Breast epithelium (tissue), 4 donors: ENCODE data around the gene FAM174B. TPM values are rescaled to one million over a fixed set of nuclear protein-coding genes. Genes with fewer than 3 reads are reported as not detected.

Source experiments
- DNase-seq, 2 donors: peaks; one replicate each; pipeline ENCODE4 v3.0.0-alpha.2; 2019; ENCODE audit warnings: low spot score in 2 of 2
- H3K27ac ChIP-seq, 2 donors: fragments of 200-600 bp; sonication (generic) in 1 of 2; one replicate each; pipeline ENCODE4 v1.5.1; 2016 to 2019; ENCODE audit warnings: mild to moderate bottlenecking in 1 of 2
- H3K27me3 ChIP-seq, 2 donors: fragments of 200-600 bp; sonication (generic) in 1 of 2; one replicate each; pipeline versions ENCODE4 v1.5.1 to v1.6.0; 2017 to 2019; ENCODE audit warnings: control low read depth in 1 of 2, mild to moderate bottlenecking in 1 of 2
- H3K36me3 ChIP-seq: fragments of 200-600 bp; one replicate; pipeline ENCODE4 v1.5.1; 2019
- H3K4me1 ChIP-seq, 2 donors: fragments of 200-600 bp; sonication (generic); one replicate each; pipeline ENCODE4 v1.5.1; 2016 to 2019; ENCODE audit warnings: control low read depth in 1 of 2
- H3K4me3 ChIP-seq, 3 donors: fragments of 200-600 bp; sonication (generic); 1 replicate in 2 of 3; 2 replicates in 1 of 3; pipeline ENCODE4 v1.5.1; 2016 to 2019; ENCODE audit warnings: mild to moderate bottlenecking in 3 of 3, moderate library complexity in 2 of 3
- H3K9me3 ChIP-seq, 2 donors: fragments of 200-600 bp; sonication (generic) in 1 of 2; one replicate each; pipeline ENCODE4 v1.5.1; 2016 to 2019; ENCODE audit warnings: control low read depth in 1 of 2
- POLR2A ChIP-seq: fragments of 450-650 bp; IDR thresholded peaks from one replicate; pipeline ENCODE4 v1.6.1; 2016; ENCODE audit warnings: antibody characterized with exemption, mild to moderate bottlenecking, moderate library complexity
- POLR2AphosphoS5 ChIP-seq, 3 donors: sonication (generic); formaldehyde crosslinking; IDR thresholded peaks; one replicate each; pipeline ENCODE4 v1.6.1; 2017; ENCODE audit warnings: antibody characterized with exemption in 3 of 3
- intact Hi-C: fragments of 100-400 bp; cut with DNase I; formaldehyde crosslinking; loops from one replicate; pipeline ENCODE4 v1.15.1; 2023; ENCODE audit warnings: low total_unique reads
- total RNA-seq, 3 donors: library from RNA; depleted of rRNA; stranded (reverse); fragments of >200 nt; gene quantifications; one replicate each; pipeline ENCODE4 v1.1.0, GENCODE V29; 2016
- TF ChIP-seq, protein P1 (sequence below), 3 donors: fragments of 450-650 bp; IDR thresholded peaks; one replicate each; pipeline ENCODE4 v1.5.1; 2016 to 2017; ENCODE audit warnings: antibody characterized with exemption in 3 of 3, mild to moderate bottlenecking in 3 of 3, moderate library complexity in 3 of 3

FAM174B gene
- total RNA-seq, 3 donors from 2014 or later: 4.3 to 34.7 (median 20.6) TPM

DNA sequence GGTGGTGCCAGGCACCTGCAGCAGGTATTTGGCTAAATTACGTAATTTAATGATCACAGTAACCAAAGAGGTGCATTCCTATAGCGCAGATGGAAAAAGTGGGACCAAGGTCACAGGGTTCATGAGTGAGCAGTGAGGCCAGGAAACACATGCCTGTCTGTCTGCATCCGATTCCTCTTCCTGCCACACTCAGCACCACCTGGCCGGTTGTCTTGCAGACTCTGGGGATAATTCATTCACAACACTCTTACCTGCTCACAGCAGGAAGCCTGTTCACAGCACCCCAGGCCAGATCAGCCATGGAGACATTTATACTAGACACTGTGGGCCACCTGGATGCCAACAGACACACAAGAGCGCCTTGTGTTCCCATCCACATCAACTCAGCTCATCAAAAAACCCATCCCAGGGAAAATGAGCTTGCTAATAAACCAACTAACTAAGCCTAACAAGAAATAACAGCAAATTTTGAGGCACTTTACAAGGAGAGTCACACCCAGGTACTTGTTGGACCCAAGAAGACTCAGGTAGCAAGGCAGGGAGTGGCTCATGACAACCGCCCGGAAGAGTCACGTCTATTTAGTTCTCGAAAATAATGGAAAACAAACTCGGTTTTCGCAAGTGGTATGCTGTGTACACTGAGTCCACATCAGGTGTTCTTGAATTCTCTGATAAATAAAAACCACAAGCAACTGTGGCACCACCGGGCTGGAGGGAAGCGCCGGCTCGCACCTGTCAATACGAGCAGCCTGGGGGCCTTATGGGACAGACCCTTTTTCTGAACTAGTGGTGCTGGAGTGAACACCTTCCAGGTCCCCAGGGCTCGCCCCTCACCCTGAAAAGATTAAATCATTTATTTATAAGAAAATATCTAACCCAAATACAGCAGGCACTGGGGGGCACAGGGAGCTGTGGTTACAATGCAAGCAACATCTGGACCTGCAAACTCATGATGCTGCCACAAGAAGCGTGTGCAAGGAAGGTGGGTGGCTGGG is 40.5 kb downstream of the FAM174B start:
- peak; percentile 34 to 48 for DNase-seq
- H3K9me3 ChIP-seq: no peaks in the 10 kb centered on the region
- peak overlapping the region; percentile 69 to 83 for H3K27ac ChIP-seq
- no peak overlapping the region for H3K4me3 ChIP-seq
- no peaks in the 10 kb centered on the region for H3K36me3 ChIP-seq
- no peaks in the 10 kb centered on the region for H3K27me3 ChIP-seq
- H3K4me1 ChIP-seq: no peaks in the 10 kb centered on the region
- intact Hi-C loops: loop anchor here (10.0 kb wide), 1 partner anchor 50 kb away; no protein-coding TSS in a partner anchor
- TF ChIP-seq POLR2AphosphoS5 (IDR thresholded peaks at IDR 0.05) (no peak), POLR2A (no peak)
- TF ChIP-seq, protein P1, sequence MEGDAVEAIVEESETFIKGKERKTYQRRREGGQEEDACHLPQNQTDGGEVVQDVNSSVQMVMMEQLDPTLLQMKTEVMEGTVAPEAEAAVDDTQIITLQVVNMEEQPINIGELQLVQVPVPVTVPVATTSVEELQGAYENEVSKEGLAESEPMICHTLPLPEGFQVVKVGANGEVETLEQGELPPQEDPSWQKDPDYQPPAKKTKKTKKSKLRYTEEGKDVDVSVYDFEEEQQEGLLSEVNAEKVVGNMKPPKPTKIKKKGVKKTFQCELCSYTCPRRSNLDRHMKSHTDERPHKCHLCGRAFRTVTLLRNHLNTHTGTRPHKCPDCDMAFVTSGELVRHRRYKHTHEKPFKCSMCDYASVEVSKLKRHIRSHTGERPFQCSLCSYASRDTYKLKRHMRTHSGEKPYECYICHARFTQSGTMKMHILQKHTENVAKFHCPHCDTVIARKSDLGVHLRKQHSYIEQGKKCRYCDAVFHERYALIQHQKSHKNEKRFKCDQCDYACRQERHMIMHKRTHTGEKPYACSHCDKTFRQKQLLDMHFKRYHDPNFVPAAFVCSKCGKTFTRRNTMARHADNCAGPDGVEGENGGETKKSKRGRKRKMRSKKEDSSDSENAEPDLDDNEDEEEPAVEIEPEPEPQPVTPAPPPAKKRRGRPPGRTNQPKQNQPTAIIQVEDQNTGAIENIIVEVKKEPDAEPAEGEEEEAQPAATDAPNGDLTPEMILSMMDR (IDR thresholded peaks at IDR 0.05): no peak

DNA sequence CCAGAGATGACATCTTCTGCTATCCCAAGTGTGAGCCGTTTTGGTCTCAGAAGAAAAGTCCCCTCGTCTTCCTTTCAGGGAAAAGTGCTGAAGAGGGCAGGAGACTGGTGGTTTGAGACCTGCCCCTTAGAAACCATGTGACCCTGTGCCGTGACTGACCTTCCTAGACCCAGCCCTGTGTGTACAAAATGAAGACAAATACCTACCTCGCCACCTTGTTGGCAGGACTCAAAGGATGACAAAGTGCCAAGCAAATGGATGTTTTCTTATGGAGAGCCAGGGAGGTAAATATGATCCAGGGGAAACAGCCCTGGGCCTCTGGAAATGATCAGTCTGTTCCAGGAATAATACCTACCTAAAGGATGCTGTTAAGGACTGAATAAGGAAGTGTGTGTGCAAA is 41.3 kb downstream of the FAM174B start:
- intact Hi-C loops: loop anchor here (10.0 kb wide), 1 partner anchor 50 kb away; no protein-coding TSS in a partner anchor

DNA sequence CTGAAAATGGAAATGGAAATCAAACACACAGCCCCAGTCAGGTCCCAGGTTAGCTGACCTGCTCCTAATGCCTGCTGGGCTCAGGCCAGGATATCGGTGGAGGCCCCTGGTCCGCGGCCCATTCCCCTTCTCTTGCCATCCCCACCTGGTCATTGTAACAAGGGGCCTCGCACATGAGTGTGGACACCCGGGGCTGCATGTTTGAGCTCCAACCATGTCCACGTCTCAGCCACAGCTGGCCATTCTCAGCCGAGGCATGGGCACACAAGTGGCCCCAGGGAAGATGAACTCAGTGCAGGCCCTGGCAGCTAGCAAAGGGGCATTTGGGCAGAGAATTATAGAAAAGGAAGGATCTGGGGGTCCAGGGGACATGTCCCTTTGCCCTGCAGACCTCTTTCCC is 41.7 kb downstream of the FAM174B start:
- H3K36me3 ChIP-seq: no peaks in the 10 kb centered on the region
- intact Hi-C loops: loop anchor here (10.0 kb wide), 1 partner anchor 51 kb away; no protein-coding TSS in a partner anchor
- H3K4me1 ChIP-seq: no peaks in the 10 kb centered on the region
- TF ChIP-seq POLR2AphosphoS5 (IDR thresholded peaks at IDR 0.05) (no peak), POLR2A (no peak)
- TF ChIP-seq, protein P1 (IDR thresholded peaks at IDR 0.05): no peak
- no peaks in the 10 kb centered on the region for H3K27me3 ChIP-seq
- H3K4me3 ChIP-seq: no peak overlapping the region
- peak overlapping the region; percentile 69 to 83 for H3K27ac ChIP-seq
- DNase-seq: peak in 1 of 2 donors; percentile 51
- no peaks in the 10 kb centered on the region for H3K9me3 ChIP-seq

More for the DNA sequence above, 41.3 kb downstream of the FAM174B start:
- H3K4me3 ChIP-seq: no peak overlapping the region
- no peaks in the 10 kb centered on the region for H3K9me3 ChIP-seq
- no peaks in the 10 kb centered on the region for H3K4me1 ChIP-seq
- peak overlapping the region; percentile 69 to 83 for H3K27ac ChIP-seq
- peak; percentile 71 to 75 for DNase-seq
- TF ChIP-seq, protein P1 (IDR thresholded peaks at IDR 0.05): no peak
- TF ChIP-seq POLR2AphosphoS5 (IDR thresholded peaks at IDR 0.05): peak in 1 of 3 donors; percentile 20
- H3K27me3 ChIP-seq: no peaks in the 10 kb centered on the region
- no peaks in the 10 kb centered on the region for H3K36me3 ChIP-seq

DNA sequence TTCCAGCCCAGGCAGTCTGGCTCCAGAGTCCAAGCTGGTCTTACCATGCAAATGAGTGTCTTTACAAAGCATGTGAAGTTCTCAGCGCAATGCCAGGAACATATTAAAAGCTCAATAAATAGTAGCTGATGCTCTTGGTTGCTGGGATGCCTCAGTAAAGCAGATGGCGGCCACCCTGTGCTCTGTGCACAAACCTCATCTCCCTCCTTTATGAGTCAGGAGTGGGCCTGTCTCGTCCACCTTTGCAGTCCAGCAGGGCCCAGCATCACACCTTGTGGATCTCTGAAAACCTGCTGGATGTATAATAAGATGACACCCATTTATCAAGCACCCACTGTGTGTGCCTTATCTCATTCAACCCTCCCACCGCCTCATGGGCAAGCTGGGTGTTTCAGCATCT is 42.7 kb downstream of the FAM174B start:
- no peak for DNase-seq
- no peaks in the 10 kb centered on the region for H3K36me3 ChIP-seq
- H3K27me3 ChIP-seq: no peaks in the 10 kb centered on the region
- no peak overlapping the region for H3K27ac ChIP-seq
- no peaks in the 10 kb centered on the region for H3K9me3 ChIP-seq
- H3K4me3 ChIP-seq: no peak overlapping the region
- TF ChIP-seq POLR2A (no peak), POLR2AphosphoS5 (IDR thresholded peaks at IDR 0.05) (no peak)
- TF ChIP-seq, protein P1 (IDR thresholded peaks at IDR 0.05): no peak
- intact Hi-C loops: loop anchor here (1.0 to 10.0 kb wide), 2 partner anchors 20 to 52 kb away; no protein-coding TSS in a partner anchor
- H3K4me1 ChIP-seq: no peaks in the 10 kb centered on the region
